Hematopoietic multipotent progenitor cell treated with erythropoietin and hydrocortisone succinate and interleukin-3 and kit ligand, for 4 days (in vitro differentiated cells): ENCODE measurements around the gene CHD9.
"Not testable (repeated sequence)": the region's sequence is repeated elsewhere in the genome, so short reads cannot be mapped to it uniquely, and the experiment has no call there.

ENCODE experiments used
- DNase-seq: peaks from one replicate; pipeline ENCODE4 v3.0.0-alpha.2; 2015

The CHD9 gene

GRCh38 chr16:53285236-53285635 is 230.4 kb downstream of the CHD9 start:
- DNase-seq = no peak

- DNase-seq = no peak
These were observed 235.7 kb downstream of the CHD9 start for GRCh38 chr16:53290520-53290919.

- DNase-seq = no peak
These were observed 237.1 kb downstream of the CHD9 start for GRCh38 chr16:53291757-53292392.

GRCh38 chr16:53297477-53297876 is 242.7 kb downstream of the CHD9 start:
- no peak for DNase-seq

- no peak for DNase-seq
These were observed 249.5 kb downstream of the CHD9 start for GRCh38 chr16:53304334-53304733.

GRCh38 chr16:53305743-53306142 is 251.0 kb downstream of the CHD9 start:
- no peak for DNase-seq

- DNase-seq = peak; percentile 27
These were observed 254.7 kb downstream of the CHD9 start for GRCh38 chr16:53309457-53309856.

- DNase-seq = no peak
These were observed 266.2 kb downstream of the CHD9 start for GRCh38 chr16:53320992-53321391.

GRCh38 chr16:53323924-53324323 is 269.1 kb downstream of the CHD9 start:
- DNase-seq = no peak

GRCh38 chr16:53330991-53331390 is 276.2 kb downstream of the CHD9 start:
- not testable (repeated sequence) for DNase-seq

GRCh38 chr16:53334581-53334980 is 279.8 kb downstream of the CHD9 start:
- no peak for DNase-seq

GRCh38 chr16:53337294-53337693 is 282.5 kb downstream of the CHD9 start:
- no peak for DNase-seq

- DNase-seq = no peak
These were observed 287.0 kb downstream of the CHD9 start for GRCh38 chr16:53341792-53342191.

- DNase-seq = no peak
These were observed 300.3 kb downstream of the CHD9 start for GRCh38 chr16:53355064-53355463.

- DNase-seq = no peak
These were observed 301.9 kb downstream of the CHD9 start for GRCh38 chr16:53356478-53357207.

GRCh38 chr16:53357208-53357586 is 302.4 kb downstream of the CHD9 start:
- DNase-seq = no peak

GRCh38 chr16:53357955-53358354 is 303.2 kb downstream of the CHD9 start:
- DNase-seq = no peak

- no peak for DNase-seq
These were observed 304.1 kb downstream of the CHD9 start for GRCh38 chr16:53358884-53359283.

- peak; percentile 80 for DNase-seq
These were observed 315.1 kb downstream of the CHD9 start for GRCh38 chr16:53369921-53370320.

- DNase-seq = no peak
These were observed 316.0 kb downstream of the CHD9 start for GRCh38 chr16:53370827-53371226.

- DNase-seq = no peak
These were observed 318.4 kb downstream of the CHD9 start for GRCh38 chr16:53372992-53373871.

GRCh38 chr16:53374800-53375199 is 320.0 kb downstream of the CHD9 start:
- no peak for DNase-seq

- no peak for DNase-seq
These were observed 323.3 kb downstream of the CHD9 start for GRCh38 chr16:53378138-53378537.
